HEK293 (cell line): ENCODE results near the gene NEK2.

Experiments used
- TCF7L2 ChIP-seq: IDR thresholded peaks from 2 replicates; pipeline ENCODE4 v1.6.1; 2011; ENCODE audit warnings: low read depth, mild to moderate bottlenecking, inconsistent platforms, low read length, moderate library complexity, borderline replicate concordance
- ZNF362 ChIP-seq: fragments of 450-650 bp; formaldehyde crosslinking; IDR thresholded peaks from 2 replicates; pipeline ENCODE4 v1.5.1; 2016; ENCODE audit warnings: missing biosample characterization, missing genetic modification characterization
- ZNF639 ChIP-seq: fragments of 450-650 bp; formaldehyde crosslinking; IDR thresholded peaks from 2 replicates; pipeline ENCODE4 v1.5.1; 2016; ENCODE audit warnings: missing biosample characterization, missing genetic modification characterization
- ZSCAN5A ChIP-seq: fragments of 450-650 bp; formaldehyde crosslinking; IDR thresholded peaks from 2 replicates; pipeline ENCODE4 v1.5.1; 2016; ENCODE audit warnings: missing biosample characterization, missing genetic modification characterization

- TF ChIP-seq ZNF639 (tag by site-specific recombination) (no peak), TCF7L2 (no peak), ZNF362 (tag by site-specific recombination) (no peak), ZSCAN5A (tag by site-specific recombination) (no peak)
Measured at GRCh38 chr1:211640301-211640630, 35.2 kb downstream of the NEK2 start.
